K562 (cell line): ENCODE measurements around the gene CEP44. TPM values are rescaled to one million over a fixed set of nuclear protein-coding genes. Genes with fewer than 3 reads are reported as not detected.

Experiments used
- ATAC-seq: fragments of 200-7000 bp; cut with Tn5 transposase; 3 replicates; pipeline ENCODE4 v1.9.1; 2020; ENCODE audit warnings: moderate library complexity
- BruUV-seq: library from RNA; stranded (reverse); fragments of 400-500 nt; replicated peaks from 2 replicates; lab custom pipeline; 2021; lab: Mats Ljungman, UMichigan
- CTCF ChIA-PET: fragments of 300-600 bp; formaldehyde crosslinking; extraction: SDS; loops from one replicate; lab custom pipeline; 2021; ENCODE audit warnings: low intra/inter-chr PET ratio; lab: Yijun Ruan, JAX
- POLR2A ChIA-PET: fragments of 300-600, 350-650 bp; sonication (Branson Sonifier 250); formaldehyde crosslinking; extraction: SDS; loops from one replicate; lab custom pipeline; 2021; ENCODE audit warnings: antibody characterized with exemption, inconsistent platforms; lab: Yijun Ruan, JAX
- DNase-seq, 4 experiments: peaks; one replicate each; pipeline versions ENCODE4 v3.0.0 to v3.0.0-alpha.2; 2011 to 2018; ENCODE audit warnings: low spot score in 3 of 4, mixed read lengths in 3 of 4; ENCODE audit errors: extremely low read depth in 1 of 4
- FAIRE-seq: peaks from 2 replicates; lab custom pipeline; 2011; peaks lifted over from hg19 to GRCh38; lab: Jason Lieb, UNC
- H2AFZ ChIP-seq: 2 replicates; pipeline ENCODE4 v1.6.0; 2011; ENCODE audit warnings: low read depth, low read length, control low read depth, inconsistent platforms
- H3K27ac ChIP-seq: fragments of 200-600 bp; 3 replicates; pipeline ENCODE4 v1.8.0; 2011; ENCODE audit warnings: low read depth, mild to moderate bottlenecking, control low read depth, inconsistent platforms, low read length, moderate library complexity, mixed read lengths; ENCODE audit errors: extremely low read depth
- H3K27me3 ChIP-seq, 2 experiments: fragments of 300-600 bp in 1 of 2; 2 replicates in 1 of 2; 3 replicates in 1 of 2; pipeline versions ENCODE4 v1.6.0 to v1.8.0; 2011; ENCODE audit warnings: inconsistent platforms in 2 of 2, low read length in 2 of 2, mild to moderate bottlenecking in 1 of 2, mixed read lengths in 1 of 2, moderate library complexity in 1 of 2; ENCODE audit not compliant: control insufficient read depth in 2 of 2, insufficient read depth in 2 of 2
- H3K36me3 ChIP-seq: fragments of 300-600 bp; 3 replicates; pipeline ENCODE4 v1.8.0; 2011; ENCODE audit warnings: mild to moderate bottlenecking, low read length, inconsistent platforms; ENCODE audit not compliant: control insufficient read depth, insufficient read depth
- H3K4me1 ChIP-seq, 2 experiments: fragments of 200-600 bp in 1 of 2; replicated peaks in 1 of 2; 2 replicates in 1 of 2; 3 replicates in 1 of 2; pipeline versions ENCODE4 v1.5.1 to v1.8.0; 2011; ENCODE audit warnings: inconsistent platforms in 2 of 2, low read length in 2 of 2, mild to moderate bottlenecking in 1 of 2, mixed read lengths in 1 of 2, moderate library complexity in 1 of 2; ENCODE audit not compliant: control insufficient read depth in 2 of 2, insufficient read depth in 2 of 2
- H3K4me2 ChIP-seq: 2 replicates; pipeline ENCODE4 v1.6.1; 2011; ENCODE audit warnings: low read length, control low read depth, inconsistent platforms, mixed read lengths; ENCODE audit not compliant: insufficient read depth
- H3K4me3 ChIP-seq: fragments of 200-600 bp; sonication (generic), shearing (Covaris generic); 2 replicates; pipeline ENCODE4 v1.5.1; 2016; ENCODE audit warnings: control low read depth, inconsistent platforms
- H3K79me2 ChIP-seq: fragments of 200-600 bp; 3 replicates; pipeline ENCODE4 v1.8.0; 2011; ENCODE audit warnings: low read length, inconsistent platforms; ENCODE audit not compliant: control insufficient read depth, insufficient read depth
- H3K9ac ChIP-seq, 2 experiments: 2 replicates each; pipeline versions ENCODE4 v1.6.0 to v1.6.1; 2011; ENCODE audit warnings: low read depth in 2 of 2, low read length in 2 of 2, control low read depth in 1 of 2, inconsistent platforms in 1 of 2, mild to moderate bottlenecking in 1 of 2, mixed read lengths in 1 of 2; ENCODE audit not compliant: insufficient read depth in 1 of 2
- H3K9me1 ChIP-seq: one replicate; pipeline ENCODE4 v1.6.0; 2011; ENCODE audit warnings: inconsistent platforms, mild to moderate bottlenecking, low read length, moderate library complexity; ENCODE audit not compliant: control insufficient read depth, insufficient read depth
- H3K9me3 ChIP-seq: replicated peaks from 2 replicates; pipeline ENCODE4 v1.5.1; 2011; ENCODE audit warnings: low read depth, low read length, inconsistent platforms; ENCODE audit not compliant: control insufficient read depth, insufficient read depth
- H4K20me1 ChIP-seq: replicated peaks from 2 replicates; pipeline ENCODE4 v1.6.1; 2011; ENCODE audit warnings: low read length, inconsistent platforms, mixed read lengths; ENCODE audit not compliant: control insufficient read depth, insufficient read depth
- C11orf30 ChIP-seq: fragments of 450-650 bp; IDR thresholded peaks from 2 replicates; pipeline ENCODE4 v1.6.1; 2016; ENCODE audit warnings: low read depth, mild to moderate bottlenecking
- CEBPZ ChIP-seq: fragments of 150-350 bp; IDR thresholded peaks from 2 replicates; pipeline ENCODE4 v1.6.1; 2014; ENCODE audit warnings: low read depth, mild to moderate bottlenecking, low read length, borderline replicate concordance
- CREBBP ChIP-seq: IDR thresholded peaks from one replicate; pipeline ENCODE4 v1.6.1; 2012; ENCODE audit warnings: low read depth, mild to moderate bottlenecking, control low read depth, inconsistent platforms, low read length
- LARP7 ChIP-seq: fragments of 450-650 bp; IDR thresholded peaks from 2 replicates; pipeline ENCODE4 v1.6.1; 2016
- MAFF ChIP-seq: IDR thresholded peaks from 2 replicates; pipeline ENCODE4 v1.6.1; 2012; ENCODE audit warnings: low read length, improper control_type of control experiment
- MAFK ChIP-seq: IDR thresholded peaks from 2 replicates; pipeline ENCODE4 v1.6.1; 2011; ENCODE audit warnings: low read length, improper control_type of control experiment
- MAZ ChIP-seq, 2 experiments: fragments of 450-650 bp in 1 of 2; sonication (generic) in 1 of 2; formaldehyde crosslinking; IDR thresholded peaks in 1 of 2; conservative IDR thresholded peaks in 1 of 2; 2 replicates each; pipeline versions ENCODE4 v1.4.0 to v1.5.0; 2020; ENCODE audit warnings: mild to moderate bottlenecking in 1 of 2, missing genetic modification reagents in 1 of 2
- SNRNP70 ChIP-seq: fragments of 200-400 bp; formaldehyde crosslinking; optimal IDR thresholded peaks from 2 replicates; pipeline ENCODE3; 2017; ENCODE audit warnings: low read depth, low read length
- SREBF1 ChIP-seq: fragments of 150-350 bp; IDR thresholded peaks from 2 replicates; pipeline ENCODE4 v1.6.1; 2014; ENCODE audit warnings: antibody characterized with exemption, low read depth, low read length, borderline replicate concordance
- ZNF175 ChIP-seq: fragments of 200-800 bp; sonication (Bioruptor generic); IDR thresholded peaks from 2 replicates; pipeline ENCODE4 v1.6.1; 2016; ENCODE audit warnings: low read depth, mild to moderate bottlenecking, missing genetic modification characterization, missing compliant biosample characterization
- ZNF316 ChIP-seq: fragments of 450-650 bp; IDR thresholded peaks from 2 replicates; pipeline ENCODE4 v1.6.1; 2016
- WGBS: fragments of 100-300 bp; shearing (Covaris generic); methylation state at CpG from one replicate; pipeline ENCODE4 v1.1.6; 2016; ENCODE audit warnings: low coverage, mixed read lengths; ENCODE audit not compliant: insufficient coverage; ENCODE audit errors: missing lambda C conversion rate; 5-methylcytosine and 5-hydroxymethylcytosine counted together
- in situ Hi-C: fragments of 300-500 bp; cut with MboI; formaldehyde crosslinking; loops from 4 replicates; pipeline ENCODE4 v1.15.0; 2018; ENCODE audit warnings: inconsistent platforms, mixed read lengths
- intact Hi-C: fragments of 100-400 bp; cut with micrococcal nuclease; formaldehyde crosslinking; loops from 2 replicates; pipeline ENCODE4 v1.14.2; 2022
- polyA plus RNA-seq, 8 experiments: library from polyadenylated mRNA; depleted of rRNA in 4 of 8; stranded (reverse) in 5 of 8; unstranded in 3 of 8; fragments of >200 nt; fragmentation: Nextera tagmentation in 2 of 8; fragmentation: Illumina TruSeq in 1 of 8; extraction: Ambion mirVana in 2 of 8; extraction: Trizol in 1 of 8; gene quantifications; 2 replicates each; pipeline versions ENCODE4 v1.2.1 to v1.2.3, GENCODE V29; 2011 to 2014; ENCODE audit warnings: inconsistent platforms in 1 of 8, missing spikeins in 1 of 8
- total RNA-seq, 7 experiments: library from RNA; depleted of rRNA in 6 of 7; stranded (reverse); fragments of >200 nt in 6 of 7; fragmentation: Illumina TruSeq in 2 of 7; extraction: Trizol in 2 of 7; gene quantifications; 2 replicates each; pipeline versions ENCODE4 v1.2.1 to v1.2.3, GENCODE V29; 2011 to 2021; ENCODE audit warnings: low replicate concordance in 1 of 7

Gene CEP44
- total and polyA plus RNA-seq, 9 of the 15 experiments (the other 6 are each of a cell fraction or from before 2014, with no cell fraction given), result 19.6 to 45.0 (median 24.4) TPM

GRCh38 chr4:174303687-174304086, 20.0 kb downstream of the CEP44 start:
- Histone ChIP-seq H3K9me1 (no peaks in the 10 kb centered on the region), H3K4me1 (no peaks in the 10 kb centered on the region), H2AFZ (no peak overlapping the region), H3K27ac (no peak overlapping the region), H3K36me3 (peaks cover 78% of the 10 kb centered on the region)
- TF ChIP-seq CEBPZ (no peak), SNRNP70 (no peak), MAZ (CRISPR knock-in tag; conservative IDR thresholded peaks at IDR 0.05 in 1 of 2, IDR thresholded peaks at IDR 0.05 in 1 of 2) (no peak), SREBF1 (no peak), LARP7 (no peak), C11orf30 (peak; percentile 21; the same call in 1 of the 2 replicates), ZNF175 (CRISPR knock-in tag) (no peak), CREBBP (no peak), MAFF (0 out of 2 replicates have a peak, but pooled peaks have one; percentile 20), ZNF316 (peak; percentile 62), MAFK (0 out of 2 replicates have a peak, but pooled peaks have one; percentile 2)
- TF ChIP-seq, all 486 proteins: peak for 4
- Histone ChIP-seq H3K9ac (no peak overlapping the region), H3K9me3 (no peaks in the 10 kb centered on the region), H3K27me3 (no peaks in the 10 kb centered on the region), H3K4me3 (no peak overlapping the region), H3K79me2 (no peaks in the 10 kb centered on the region; the same call in 2 of the 3 replicates), H3K4me2 (no peak overlapping the region), H4K20me1 (no peaks in the 10 kb centered on the region)
- no peak for ATAC-seq
- FAIRE-seq, result no peak
- intact Hi-C loops (no loop called here), in situ Hi-C loops (no loop called here)
- no TSS peak for BruUV-seq
- ChIA-PET POLR2A (no interaction called here), CTCF (no interaction called here)
- no peak for DNase-seq
- 94% methylated on average over 1 of the region's 1 CpG for WGBS
